H1 (cell line): ENCODE measurements around the gene TIMM21. TPM values are rescaled to one million over a fixed set of nuclear protein-coding genes. Genes with fewer than 3 reads are reported as not detected.

Experiments
- CTCF ChIA-PET: fragments of 300-600 bp; sonication (Branson Sonifier 250); formaldehyde crosslinking; loops from one replicate; lab custom pipeline; 2021; ENCODE audit not compliant: partially characterized antibody; lab: Charles Lee
- POLR2A ChIA-PET: fragments of 300-600 bp; sonication (Branson Sonifier 250); formaldehyde crosslinking; loops from one replicate; lab custom pipeline; 2021; ENCODE audit warnings: inconsistent platforms; ENCODE audit not compliant: partially characterized antibody; lab: Charles Lee
- DNase-seq, 2 experiments: peaks; one replicate each; pipeline versions ENCODE4 v3.0.0 to v3.0.0-alpha.2; 2010 to 2022; ENCODE audit warnings: low spot score in 2 of 2, low read depth in 1 of 2, mixed read lengths in 1 of 2
- FAIRE-seq: peaks from 2 replicates; lab custom pipeline; 2011; peaks lifted over from hg19 to GRCh38; lab: Jason Lieb, UNC
- H2AFZ ChIP-seq: 2 replicates; pipeline ENCODE4 v1.8.1; 2012; ENCODE audit warnings: low read length, inconsistent platforms
- H2AK5ac ChIP-seq: 2 replicates; pipeline ENCODE4 v1.6.1; 2013; ENCODE audit warnings: low read depth, low read length
- H2BK120ac ChIP-seq: replicated peaks from 2 replicates; pipeline ENCODE3; 2013; ENCODE audit warnings: low read depth, low read length, inconsistent platforms
- H2BK12ac ChIP-seq: 2 replicates; pipeline ENCODE4 v1.6.1; 2013; ENCODE audit warnings: low read depth, low read length
- H2BK15ac ChIP-seq: 2 replicates; pipeline ENCODE4 v1.6.1; 2013; ENCODE audit warnings: low read length
- H2BK20ac ChIP-seq: 2 replicates; pipeline ENCODE4 v1.6.1; 2013; ENCODE audit warnings: low read length
- H2BK5ac ChIP-seq: 2 replicates; pipeline ENCODE4 v1.6.1; 2013; ENCODE audit warnings: low read depth, low read length
- H3K14ac ChIP-seq: 2 replicates; pipeline ENCODE4 v1.6.1; 2013; ENCODE audit warnings: inconsistent platforms; ENCODE audit not compliant: insufficient read length
- H3K18ac ChIP-seq: 2 replicates; pipeline ENCODE4 v1.6.1; 2013; ENCODE audit warnings: low read length; ENCODE audit errors: extremely low read depth
- H3K23ac ChIP-seq: 2 replicates; pipeline ENCODE4 v1.6.1; 2013; ENCODE audit warnings: inconsistent platforms; ENCODE audit not compliant: insufficient read length
- H3K23me2 ChIP-seq: 2 replicates; pipeline ENCODE4 v1.6.1; 2013; ENCODE audit warnings: low read depth, low read length
- H3K27ac ChIP-seq: 2 replicates; pipeline ENCODE4 v1.6.1; 2011; ENCODE audit warnings: low read depth, low read length, inconsistent platforms
- H3K27me3 ChIP-seq, 4 experiments: replicated peaks in 1 of 4; 1 replicate in 1 of 4; 2 replicates in 3 of 4; pipeline versions ENCODE4 v1.6.1 to v1.8.1; 2011 to 2013; ENCODE audit warnings: low read length in 3 of 4, mild to moderate bottlenecking in 3 of 4, inconsistent platforms in 2 of 4, mixed read lengths in 2 of 4, moderate library complexity in 1 of 4; ENCODE audit not compliant: control insufficient read depth in 3 of 4, insufficient read depth in 3 of 4; ENCODE audit errors: extremely low read depth in 1 of 4
- H3K36me3 ChIP-seq, 4 experiments: 2 replicates each; pipeline versions ENCODE4 v1.6.1 to v1.8.1; 2011 to 2013; ENCODE audit warnings: mild to moderate bottlenecking in 4 of 4, low read length in 3 of 4, moderate library complexity in 2 of 4, control low read depth in 1 of 4, inconsistent platforms in 1 of 4; ENCODE audit not compliant: insufficient read depth in 4 of 4, control insufficient read depth in 2 of 4
- H3K4ac ChIP-seq: replicated peaks from 2 replicates; pipeline ENCODE3; 2013; ENCODE audit warnings: low read length, low read depth, mixed read lengths, inconsistent platforms; ENCODE audit not compliant: insufficient read length
- H3K4me1 ChIP-seq, 4 experiments: replicated peaks in 1 of 4; 1 replicate in 1 of 4; 2 replicates in 3 of 4; pipeline versions ENCODE4 v1.6.1 to v1.8.1; 2011 to 2013; ENCODE audit warnings: low read length in 3 of 4, inconsistent platforms in 2 of 4, mixed read lengths in 1 of 4; ENCODE audit not compliant: insufficient read depth in 4 of 4, control insufficient read depth in 3 of 4
- H3K4me2 ChIP-seq, 2 experiments: 2 replicates each; pipeline versions ENCODE4 v1.6.1 to v1.8.1; 2011 to 2013; ENCODE audit warnings: low read depth in 2 of 2, low read length in 2 of 2, control low read depth in 1 of 2, inconsistent platforms in 1 of 2, mild to moderate bottlenecking in 1 of 2; ENCODE audit not compliant: insufficient read depth in 1 of 2
- H3K4me3 ChIP-seq, 4 experiments: fragments of 200-600, 300-600 bp in 1 of 4; sonication (generic), shearing (Covaris generic), sonication (Bioruptor Twin) in 1 of 4; 2 replicates each; pipeline versions ENCODE4 v1.5.1 to v1.8.1; 2011 to 2016; ENCODE audit warnings: low read length in 4 of 4, low read depth in 3 of 4, control low read depth in 2 of 4, inconsistent platforms in 2 of 4, mild to moderate bottlenecking in 2 of 4, mixed read lengths in 1 of 4, moderate library complexity in 1 of 4; ENCODE audit not compliant: insufficient read depth in 2 of 4; ENCODE audit errors: extremely low read depth in 1 of 4
- H3K56ac ChIP-seq: replicated peaks from 2 replicates; pipeline ENCODE3; 2013; ENCODE audit warnings: low read depth, mild to moderate bottlenecking, mixed read lengths, low read length, inconsistent platforms; ENCODE audit not compliant: insufficient read length
- H3K79me1 ChIP-seq: 2 replicates; pipeline ENCODE4 v1.6.1; 2013; ENCODE audit warnings: low read depth, low read length, control low read depth
- H3K79me2 ChIP-seq, 2 experiments: 2 replicates each; pipeline versions ENCODE4 v1.6.1 to v1.8.1; 2012 to 2013; ENCODE audit warnings: low read length in 2 of 2, mild to moderate bottlenecking in 2 of 2, inconsistent platforms in 1 of 2; ENCODE audit not compliant: insufficient read depth in 2 of 2, control insufficient read depth in 1 of 2
- H3K9ac ChIP-seq, 4 experiments: replicated peaks in 1 of 4; 1 replicate in 1 of 4; 2 replicates in 3 of 4; pipeline versions ENCODE4 v1.6.1 to v1.8.1; 2011 to 2013; ENCODE audit warnings: low read depth in 3 of 4, low read length in 3 of 4, control low read depth in 2 of 4, mild to moderate bottlenecking in 2 of 4, moderate library complexity in 2 of 4, inconsistent platforms in 1 of 4; ENCODE audit errors: extremely low read depth in 1 of 4
- H3K9me3 ChIP-seq, 2 experiments: 2 replicates each; pipeline versions ENCODE4 v1.6.1 to v1.8.1; 2012 to 2013; ENCODE audit warnings: mild to moderate bottlenecking in 2 of 2, moderate library complexity in 2 of 2, control low read depth in 1 of 2, inconsistent platforms in 1 of 2, low read depth in 1 of 2, low read length in 1 of 2, mixed read lengths in 1 of 2; ENCODE audit not compliant: insufficient read depth in 2 of 2
- H4K20me1 ChIP-seq, 2 experiments: replicated peaks in 1 of 2; 2 replicates each; pipeline versions ENCODE3 to v1.8.1; 2011 to 2013; ENCODE audit warnings: inconsistent platforms in 2 of 2, low read length in 2 of 2, mild to moderate bottlenecking in 1 of 2; ENCODE audit not compliant: insufficient read depth in 2 of 2, control insufficient read depth in 1 of 2
- H4K5ac ChIP-seq: 2 replicates; pipeline ENCODE4 v1.6.1; 2013; ENCODE audit warnings: low read length, low read depth, mixed read lengths, inconsistent platforms; ENCODE audit not compliant: insufficient read length
- H4K8ac ChIP-seq: 2 replicates; pipeline ENCODE4 v1.8.0; 2013; ENCODE audit warnings: mild to moderate bottlenecking, moderate library complexity, low read length, inconsistent platforms; ENCODE audit not compliant: insufficient read depth; ENCODE audit errors: extremely low read depth
- H4K91ac ChIP-seq: replicated peaks from 2 replicates; pipeline ENCODE3; 2013; ENCODE audit warnings: low read length, mixed read lengths, inconsistent platforms; ENCODE audit not compliant: insufficient read length
- HDAC2 ChIP-seq, 2 experiments: fragments of 300-600 bp in 1 of 2; sonication (generic) in 1 of 2; IDR thresholded peaks; 2 replicates each; pipeline ENCODE4 v1.6.1; 2011 to 2012; ENCODE audit warnings: low read depth in 2 of 2, low read length in 2 of 2, mild to moderate bottlenecking in 2 of 2, moderate library complexity in 2 of 2, borderline replicate concordance in 1 of 2, inconsistent platforms in 1 of 2
- RBBP5 ChIP-seq: IDR thresholded peaks from 2 replicates; pipeline ENCODE4 v1.7.1; 2012; ENCODE audit warnings: low read depth, mild to moderate bottlenecking, inconsistent platforms, low read length, moderate library complexity, borderline replicate concordance
- SIX5 ChIP-seq: IDR thresholded peaks from 2 replicates; pipeline ENCODE4 v1.6.1; 2011; ENCODE audit warnings: mild to moderate bottlenecking, low read depth, low read length
- TAF1 ChIP-seq: IDR thresholded peaks from 2 replicates; pipeline ENCODE4 v1.6.1; 2011; ENCODE audit warnings: mild to moderate bottlenecking, low read depth, low read length
- TCF12 ChIP-seq: IDR thresholded peaks from 2 replicates; pipeline ENCODE4 v1.6.1; 2011; ENCODE audit warnings: low read depth, mild to moderate bottlenecking, low read length
- WGBS, 2 experiments: shearing (Covaris generic) in 1 of 2; methylation state at CpG; one replicate each; pipeline versions ENCODE4 v1.1.6 to v1.1.7; 2013 to 2015; ENCODE audit warnings: low lambda C conversion rate in 2 of 2, mixed read lengths in 2 of 2, inconsistent platforms in 1 of 2, low coverage in 1 of 2, missing lambda C conversion rate in 1 of 2; ENCODE audit not compliant: insufficient replicate concordance in 2 of 2, insufficient coverage in 1 of 2, insufficient read length in 1 of 2; ENCODE audit errors: extremely low coverage in 1 of 2, missing lambda C conversion rate in 1 of 2; 5-methylcytosine and 5-hydroxymethylcytosine counted together
- polyA plus RNA-seq, 7 experiments: library from polyadenylated mRNA; depleted of rRNA in 3 of 7; stranded (reverse) in 5 of 7; unstranded in 2 of 7; fragments of >200 nt in 5 of 7; fragments of 200-250 nt in 2 of 7; gene quantifications; 1 replicate in 5 of 7; 2 replicates in 1 of 7; 4 replicates in 1 of 7; pipeline versions ENCODE4 v1.2.1 to v1.2.3, GENCODE V29; 2011 to 2013; ENCODE audit warnings: missing spikeins in 2 of 7, mixed read lengths in 2 of 7
- total RNA-seq: library from RNA; stranded (reverse); fragmentation: NEBNext Ultra II Directional; extraction: Animal tissue kit (Norgen Biotek cat#: 25700); gene quantifications from 2 replicates; pipeline ENCODE4 v1.2.1, GENCODE V29; 2021

The TIMM21 gene
- total and polyA plus RNA-seq, 2 of the 8 experiments (the other 6 are each of a cell fraction or from before 2014, with no cell fraction given), result 27.9 to 43.8 TPM

GRCh38 chr18:74178884-74179283 lies 30.6 kb downstream of the TIMM21 start:
- peaks cover 0 to 4% (median 2%) of the 10 kb centered on the region in 4 experiments; a peak in 1 of 7 replicates for H3K4me1 ChIP-seq
- no peak overlapping the region for H2AFZ ChIP-seq
- no peak overlapping the region for H2BK5ac ChIP-seq
- H3K36me3 ChIP-seq, result no peaks in the 10 kb centered on the region
- H2BK20ac ChIP-seq, result no peak overlapping the region
- no peak overlapping the region for H3K9ac ChIP-seq
- H4K8ac ChIP-seq, result no peak overlapping the region
- no peaks in the 10 kb centered on the region for H3K9me3 ChIP-seq
- H3K4ac ChIP-seq, result no peak overlapping the region
- H3K4me2 ChIP-seq, result no peak overlapping the region
- no peak overlapping the region for H3K4me3 ChIP-seq
- no peak overlapping the region for H3K56ac ChIP-seq
- H3K27ac ChIP-seq, result no peak overlapping the region
- FAIRE-seq (no peak), DNase-seq (no peak)
- WGBS, 2 experiments, result 89% methylated on average over 1 of the region's 1 CpG; no CpG with 5 or more reads in 1 of the 2 experiments
- H2BK12ac ChIP-seq, result no peak overlapping the region
- H3K23me2 ChIP-seq, result no peaks in the 10 kb centered on the region
- no peak overlapping the region for H4K5ac ChIP-seq
- no peaks in the 10 kb centered on the region for H3K27me3 ChIP-seq
- no peaks in the 10 kb centered on the region for H4K20me1 ChIP-seq
- H3K79me2 ChIP-seq, result no peaks in the 10 kb centered on the region
- CTCF ChIA-PET, result interaction anchor here (1.1 kb wide), 2 partner anchors 18 to 161 kb away, joined by 3 read pairs; no protein-coding TSS in a partner anchor
- POLR2A ChIA-PET, result no interaction called here
- no peak overlapping the region for H3K23ac ChIP-seq
- no peak overlapping the region for H2AK5ac ChIP-seq
- no peak overlapping the region for H3K14ac ChIP-seq
- H4K91ac ChIP-seq, result no peak overlapping the region
- no peaks in the 10 kb centered on the region for H3K79me1 ChIP-seq
- no peak overlapping the region for H2BK15ac ChIP-seq
- no peak overlapping the region for H2BK120ac ChIP-seq
- no peak overlapping the region for H3K18ac ChIP-seq
- no peak for TF ChIP-seq SIX5
- no peak for TF ChIP-seq TAF1
- TF ChIP-seq TCF12, result no peak
- no peak for TF ChIP-seq HDAC2 (IDR thresholded peaks at IDR 0.05; ENCODE audit: borderline replicate concordance in 1 of 2, low read depth in 2 of 2, low read length in 2 of 2)
- TF ChIP-seq RBBP5, result no peak
